Adrenal gland (tissue), 5 donors: ENCODE data around the gene CRTC1.

Source experiments
- POLR2A ChIP-seq, 2 donors: fragments of 450-650 bp; IDR thresholded peaks; one replicate each; pipeline ENCODE4 v1.6.1; 2017; ENCODE audit warnings: antibody characterized with exemption in 2 of 2, mild to moderate bottlenecking in 2 of 2, moderate library complexity in 1 of 2
- TF ChIP-seq, protein P1 (sequence below), 6 experiments: fragments of 450-650 bp in 4 of 6; fragments of 200-600 bp in 2 of 6; sonication (generic) in 1 of 6; IDR thresholded peaks; 1 replicate in 5 of 6; 2 replicates in 1 of 6; pipeline versions ENCODE4 v1.5.1 to v1.8.0; 2016 to 2021; ENCODE audit warnings: antibody characterized with exemption in 6 of 6, mild to moderate bottlenecking in 2 of 6, moderate library complexity in 1 of 6
- donor health status: DM: no; HTN: no; CAD: no.

DNA sequence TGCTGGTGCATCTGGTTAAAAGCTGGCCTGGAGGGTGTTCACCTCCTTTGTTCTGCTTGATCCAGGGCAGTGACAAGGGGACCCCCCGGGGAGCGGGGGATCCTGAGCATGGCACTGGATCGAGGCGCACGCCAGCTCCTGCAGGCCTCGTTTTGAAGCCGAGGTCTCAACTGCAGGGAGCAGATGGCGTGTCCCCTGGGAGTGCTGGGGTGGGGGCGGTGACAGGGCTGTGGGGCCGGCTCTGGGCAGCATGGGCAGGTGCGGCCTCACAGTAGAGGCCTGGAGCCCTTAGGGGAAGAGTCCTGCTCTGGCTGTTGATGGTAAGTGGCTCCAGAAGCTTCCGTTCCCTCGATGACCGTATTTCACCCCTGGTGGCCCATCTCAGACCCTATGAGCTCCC is 51.8 kb downstream of the CRTC1 start:
- TF ChIP-seq, protein P1, sequence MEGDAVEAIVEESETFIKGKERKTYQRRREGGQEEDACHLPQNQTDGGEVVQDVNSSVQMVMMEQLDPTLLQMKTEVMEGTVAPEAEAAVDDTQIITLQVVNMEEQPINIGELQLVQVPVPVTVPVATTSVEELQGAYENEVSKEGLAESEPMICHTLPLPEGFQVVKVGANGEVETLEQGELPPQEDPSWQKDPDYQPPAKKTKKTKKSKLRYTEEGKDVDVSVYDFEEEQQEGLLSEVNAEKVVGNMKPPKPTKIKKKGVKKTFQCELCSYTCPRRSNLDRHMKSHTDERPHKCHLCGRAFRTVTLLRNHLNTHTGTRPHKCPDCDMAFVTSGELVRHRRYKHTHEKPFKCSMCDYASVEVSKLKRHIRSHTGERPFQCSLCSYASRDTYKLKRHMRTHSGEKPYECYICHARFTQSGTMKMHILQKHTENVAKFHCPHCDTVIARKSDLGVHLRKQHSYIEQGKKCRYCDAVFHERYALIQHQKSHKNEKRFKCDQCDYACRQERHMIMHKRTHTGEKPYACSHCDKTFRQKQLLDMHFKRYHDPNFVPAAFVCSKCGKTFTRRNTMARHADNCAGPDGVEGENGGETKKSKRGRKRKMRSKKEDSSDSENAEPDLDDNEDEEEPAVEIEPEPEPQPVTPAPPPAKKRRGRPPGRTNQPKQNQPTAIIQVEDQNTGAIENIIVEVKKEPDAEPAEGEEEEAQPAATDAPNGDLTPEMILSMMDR (IDR thresholded peaks at IDR 0.05): no peak
- TF ChIP-seq POLR2A (IDR thresholded peaks at IDR 0.05): no peak
